Measurements from ENCODE around the gene TOMM40L.

TOMM40L gene

GRCh38 chr1:161258439-161259344 is 32.8 kb downstream of the TOMM40L start, which contains the start of gene PCP4L1:
Gene PCP4L1, plus strand, starts transcription at chr1:161258745. Its CDS starts 230 bp downstream, at chr1:161258975.
- peak; percentile 42 for DNase-seq

GRCh38 chr1:161259345-161259702 is 33.5 kb downstream of the TOMM40L start:
- DNase-seq, result no peak

GRCh38 chr1:161259765-161260164 is 33.9 kb downstream of the TOMM40L start:
- DNase-seq, result no peak

GRCh38 chr1:161260376-161261260 is 34.8 kb downstream of the TOMM40L start:
- no peak for DNase-seq

GRCh38 chr1:161261261-161262235 is 35.7 kb downstream of the TOMM40L start:
- no peak for DNase-seq

GRCh38 chr1:161265305-161265704 is 39.4 kb downstream of the TOMM40L start:
- DNase-seq, result no peak

- DNase-seq, result no peak
Measured at GRCh38 chr1:161266202-161266601, 40.3 kb downstream of the TOMM40L start.

GRCh38 chr1:161266836-161267235 is 41.0 kb downstream of the TOMM40L start:
- DNase-seq, result no peak

GRCh38 chr1:161267321-161267720 is 41.5 kb downstream of the TOMM40L start:
- no peak for DNase-seq

- peak; percentile 7 for DNase-seq
Measured at GRCh38 chr1:161273402-161273801, 47.5 kb downstream of the TOMM40L start.

GRCh38 chr1:161274874-161275273 is 49.0 kb downstream of the TOMM40L start:
- no peak for DNase-seq

Data from fibroblast of skin of abdomen (primary cell).